ENCODE results near the gene TMEM176B.
"Not testable (repeated sequence)": the region's sequence is repeated elsewhere in the genome, so short reads cannot be mapped to it uniquely, and the experiment has no call there.

Gene TMEM176B

DNA sequence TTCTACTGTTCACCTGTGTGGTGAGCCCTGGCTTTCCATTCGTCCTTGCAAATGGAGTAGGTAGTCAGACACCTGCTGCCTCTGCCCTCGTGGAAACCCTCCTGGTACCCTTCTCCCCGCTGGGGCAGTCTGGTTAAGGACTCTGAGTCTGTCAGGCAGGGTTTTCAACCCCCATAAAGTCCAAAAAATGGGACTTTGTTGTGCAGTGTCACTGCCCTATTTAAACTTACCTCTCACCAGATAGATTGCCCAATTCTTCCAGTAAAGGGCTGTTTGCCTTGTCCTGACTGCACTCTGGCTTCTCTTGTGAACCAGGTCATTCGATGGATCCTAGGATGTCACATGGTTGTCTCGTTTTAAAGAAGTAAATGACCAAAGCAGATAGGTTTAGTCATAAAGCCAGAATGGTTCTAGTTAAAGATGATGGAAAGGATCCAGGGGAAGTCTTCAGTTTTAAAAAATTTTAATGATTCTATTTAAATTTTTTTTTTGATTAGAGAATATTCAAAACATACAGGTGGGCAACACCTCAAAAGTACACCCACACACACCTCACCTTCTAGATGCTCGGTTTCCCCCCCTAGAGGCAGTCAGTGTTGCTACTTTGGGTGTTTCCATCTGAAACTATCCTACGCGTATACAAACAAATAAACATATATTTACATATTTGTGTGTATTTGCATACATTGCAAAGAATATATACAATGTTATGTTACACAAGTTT is 22.0 kb downstream of the TMEM176B start:
- peaks cover 13% of the 10 kb centered on the region for H3K27me3 Mint-ChIP-seq (ENCODE audit: low read depth, poor library complexity)

DNA sequence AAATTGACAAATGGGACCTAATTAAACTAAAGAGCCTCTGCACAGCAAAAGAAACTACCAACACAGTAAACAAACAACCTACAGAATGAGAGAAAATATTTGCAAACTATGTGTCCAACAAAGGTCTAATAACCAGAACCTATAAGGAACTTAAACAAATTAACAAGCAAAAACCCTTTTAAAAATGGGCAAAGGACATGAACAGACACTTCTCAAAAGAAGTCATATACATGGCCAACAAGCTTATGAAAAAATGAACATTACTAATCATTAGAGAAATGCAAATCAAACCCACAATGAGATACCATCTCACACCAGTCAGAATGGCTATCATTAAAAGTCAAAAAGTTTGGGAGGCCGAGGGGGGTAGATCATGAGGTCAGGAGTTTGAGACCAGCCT is 26.0 kb downstream of the TMEM176B start:
- H3K27ac Mint-ChIP-seq; H3K36me3 Mint-ChIP-seq (ENCODE audit: low read depth); DNase-seq; H3K4me3 Mint-ChIP-seq; H3K4me1 Mint-ChIP-seq: not testable (repeated sequence)
- Mint-ChIP-seq H3K27me3 (ENCODE audit: low read depth, poor library complexity) (peaks cover 13% of the 10 kb centered on the region), H3K9me3 (peaks cover 26% of the 10 kb centered on the region)

More for the DNA sequence above, 22.0 kb downstream of the TMEM176B start:
- Mint-ChIP-seq H3K4me3 (no peak overlapping the region), H3K4me1 (peaks cover 12% of the 10 kb centered on the region), H3K9me3 (peaks cover 14% of the 10 kb centered on the region), H3K27ac (no peak overlapping the region), H3K36me3 (ENCODE audit: low read depth) (no peaks in the 10 kb centered on the region)
- DNase-seq: no peak
- TF ChIP-seq, protein P1, sequence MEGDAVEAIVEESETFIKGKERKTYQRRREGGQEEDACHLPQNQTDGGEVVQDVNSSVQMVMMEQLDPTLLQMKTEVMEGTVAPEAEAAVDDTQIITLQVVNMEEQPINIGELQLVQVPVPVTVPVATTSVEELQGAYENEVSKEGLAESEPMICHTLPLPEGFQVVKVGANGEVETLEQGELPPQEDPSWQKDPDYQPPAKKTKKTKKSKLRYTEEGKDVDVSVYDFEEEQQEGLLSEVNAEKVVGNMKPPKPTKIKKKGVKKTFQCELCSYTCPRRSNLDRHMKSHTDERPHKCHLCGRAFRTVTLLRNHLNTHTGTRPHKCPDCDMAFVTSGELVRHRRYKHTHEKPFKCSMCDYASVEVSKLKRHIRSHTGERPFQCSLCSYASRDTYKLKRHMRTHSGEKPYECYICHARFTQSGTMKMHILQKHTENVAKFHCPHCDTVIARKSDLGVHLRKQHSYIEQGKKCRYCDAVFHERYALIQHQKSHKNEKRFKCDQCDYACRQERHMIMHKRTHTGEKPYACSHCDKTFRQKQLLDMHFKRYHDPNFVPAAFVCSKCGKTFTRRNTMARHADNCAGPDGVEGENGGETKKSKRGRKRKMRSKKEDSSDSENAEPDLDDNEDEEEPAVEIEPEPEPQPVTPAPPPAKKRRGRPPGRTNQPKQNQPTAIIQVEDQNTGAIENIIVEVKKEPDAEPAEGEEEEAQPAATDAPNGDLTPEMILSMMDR (IDR thresholded peaks at IDR 0.05): no peak

DNA sequence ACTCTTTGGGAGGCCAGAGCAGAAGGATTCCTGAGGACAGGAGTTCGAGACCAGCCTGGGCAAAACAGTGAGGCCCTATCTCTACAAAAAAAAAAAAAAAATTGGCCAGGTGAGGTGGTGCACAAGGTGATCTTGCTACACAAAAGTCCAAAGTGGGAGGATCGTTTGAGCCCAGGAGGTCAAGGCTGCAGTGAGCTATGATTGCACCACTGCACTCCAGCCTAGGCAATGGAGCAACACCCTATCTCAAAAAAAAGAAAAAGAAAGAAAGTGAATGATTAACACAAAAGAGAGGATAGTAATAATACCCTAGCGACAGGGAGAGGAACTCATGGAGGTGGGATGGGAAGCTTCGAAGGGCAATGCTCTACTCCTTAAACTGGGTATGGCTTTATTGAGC is 30.4 kb downstream of the TMEM176B start:
- H3K27ac Mint-ChIP-seq: no peak overlapping the region
- no peak for DNase-seq
- TF ChIP-seq, protein P1 (IDR thresholded peaks at IDR 0.05): no peak
- H3K9me3 Mint-ChIP-seq: peaks cover 27% of the 10 kb centered on the region
- no peaks in the 10 kb centered on the region for H3K4me1 Mint-ChIP-seq
- no peak overlapping the region for H3K4me3 Mint-ChIP-seq
- H3K27me3 Mint-ChIP-seq (ENCODE audit: low read depth, poor library complexity): peaks cover 1% of the 10 kb centered on the region
- H3K36me3 Mint-ChIP-seq (ENCODE audit: low read depth): no peaks in the 10 kb centered on the region

DNA sequence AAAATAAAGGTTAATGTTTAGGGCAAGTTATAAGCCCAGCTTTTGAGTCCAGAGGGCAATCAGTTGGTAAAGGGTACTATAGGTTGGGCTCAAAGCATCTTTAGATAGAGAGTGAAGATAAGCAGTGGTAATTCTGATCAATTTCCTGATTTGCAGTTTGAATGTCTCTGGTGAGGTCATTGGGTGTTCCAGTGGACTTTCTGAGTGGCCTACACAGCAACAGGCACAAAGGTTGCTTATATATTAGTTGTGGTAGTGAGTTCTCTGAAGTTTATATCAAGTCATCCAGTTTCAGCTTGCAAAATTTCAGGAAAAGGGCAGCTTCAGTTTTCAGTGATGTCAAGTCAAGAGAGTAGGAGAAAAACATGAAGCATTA is 33.8 kb downstream of the TMEM176B start:
- H3K4me3 Mint-ChIP-seq: no peak overlapping the region
- no peaks in the 10 kb centered on the region for H3K4me1 Mint-ChIP-seq
- no peaks in the 10 kb centered on the region for H3K36me3 Mint-ChIP-seq (ENCODE audit: low read depth)
- peaks cover 3% of the 10 kb centered on the region for H3K27me3 Mint-ChIP-seq (ENCODE audit: low read depth, poor library complexity)
- no peak for DNase-seq
- H3K27ac Mint-ChIP-seq: no peak overlapping the region
- peaks cover 15% of the 10 kb centered on the region for H3K9me3 Mint-ChIP-seq
- TF ChIP-seq, protein P1 (IDR thresholded peaks at IDR 0.05): no peak

DNA sequence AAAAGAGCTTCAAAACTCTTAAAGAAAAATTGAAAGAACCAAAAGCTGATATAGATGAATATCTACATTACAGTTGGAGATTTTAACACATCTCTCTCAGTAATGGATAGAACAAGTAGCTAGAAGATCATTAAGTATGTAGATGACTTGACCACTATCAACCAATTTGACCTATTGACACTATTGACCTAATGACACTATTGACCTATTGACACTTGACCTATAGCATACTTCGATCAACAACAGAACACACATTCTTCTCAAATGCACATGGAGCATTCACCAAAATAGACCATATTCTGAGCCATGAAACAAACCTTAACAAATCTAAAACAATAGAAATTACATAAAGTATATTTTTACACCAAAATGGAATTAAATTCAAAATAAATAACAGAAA is 40.7 kb downstream of the TMEM176B start:
- peaks cover 18% of the 10 kb centered on the region for H3K9me3 Mint-ChIP-seq
- DNase-seq: no peak
- no peaks in the 10 kb centered on the region for H3K4me1 Mint-ChIP-seq
- no peak overlapping the region for H3K27ac Mint-ChIP-seq
- H3K4me3 Mint-ChIP-seq: no peak overlapping the region
- peaks cover 2% of the 10 kb centered on the region for H3K27me3 Mint-ChIP-seq (ENCODE audit: low read depth, poor library complexity)
- H3K36me3 Mint-ChIP-seq (ENCODE audit: low read depth): no peaks in the 10 kb centered on the region
- TF ChIP-seq, protein P1 (IDR thresholded peaks at IDR 0.05): no peak

DNA sequence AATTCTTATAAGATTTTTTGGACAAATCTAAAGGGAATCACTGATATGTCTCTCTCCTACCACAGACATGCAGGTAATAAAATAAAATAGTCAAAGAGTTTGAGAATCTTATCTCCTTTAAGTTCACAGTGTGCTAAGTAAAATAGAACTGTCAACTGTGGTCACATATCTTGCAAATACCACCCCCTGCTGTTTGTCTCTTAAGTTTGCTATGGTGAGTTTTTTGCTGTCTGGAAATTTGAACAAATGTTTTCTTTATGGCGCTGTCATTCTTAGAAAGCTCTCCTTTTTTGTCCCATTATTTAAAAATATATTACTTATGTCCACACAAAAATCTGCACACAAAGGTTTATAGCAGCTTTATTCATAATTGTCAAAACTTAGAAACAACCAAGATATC is 43.3 kb downstream of the TMEM176B start:
- H3K36me3 Mint-ChIP-seq (ENCODE audit: low read depth): no peaks in the 10 kb centered on the region
- H3K4me3 Mint-ChIP-seq: no peak overlapping the region
- no peak for DNase-seq
- TF ChIP-seq, protein P1 (IDR thresholded peaks at IDR 0.05): peak; percentile 25
- no peaks in the 10 kb centered on the region for H3K4me1 Mint-ChIP-seq
- H3K27ac Mint-ChIP-seq: no peak overlapping the region
- peaks cover 6% of the 10 kb centered on the region for H3K27me3 Mint-ChIP-seq (ENCODE audit: low read depth, poor library complexity)
- peaks cover 12% of the 10 kb centered on the region for H3K9me3 Mint-ChIP-seq

All from nephron progenitor cell (in vitro differentiated cells).